Psoas muscle (tissue), 8 donors: Measurements from ENCODE around the gene INTU. TPM values are rescaled to one million over a fixed set of nuclear protein-coding genes. Genes with fewer than 3 reads are reported as not detected.

Source experiments
- ATAC-seq, 4 donors: fragments of 200-7000 bp; cut with Tn5 transposase; one replicate each; pipeline ENCODE4 v1.9.1; 2020; ENCODE audit warnings: moderate library complexity in 3 of 4, mild to moderate bottlenecking in 2 of 4
- DNase-seq, 2 donors: peaks; one replicate each; pipeline ENCODE4 v3.0.0-alpha.2; 2020
- H3K27ac ChIP-seq: fragments of 200-600 bp; one replicate; pipeline ENCODE4 v1.8.0; 2022
- H3K27me3 ChIP-seq, 3 donors: fragments of 200-600 bp in 1 of 3; one replicate each; pipeline versions ENCODE4 v1.6.1 to v1.8.0; 2013 to 2022; ENCODE audit warnings: low read length in 2 of 3, mild to moderate bottlenecking in 2 of 3, moderate library complexity in 1 of 3; ENCODE audit not compliant: insufficient read depth in 3 of 3
- H3K36me3 ChIP-seq, 2 donors: fragments of 200-600 bp in 1 of 2; one replicate each; pipeline versions ENCODE4 v1.6.1 to v1.8.0; 2013 to 2022; ENCODE audit warnings: low read depth in 1 of 2, mild to moderate bottlenecking in 1 of 2, moderate library complexity in 1 of 2; ENCODE audit not compliant: insufficient read depth in 1 of 2
- H3K4me1 ChIP-seq: fragments of 200-600 bp; one replicate; pipeline ENCODE4 v1.8.0; 2022
- H3K4me3 ChIP-seq: fragments of 200-600 bp; one replicate; pipeline ENCODE4 v1.8.0; 2022; ENCODE audit warnings: mild to moderate bottlenecking
- H3K9me3 ChIP-seq: fragments of 200-600 bp; one replicate; pipeline ENCODE4 v1.8.0; 2022
- WGBS, 3 donors: extraction: QIAGEN DNeasy Blood & Tissue Kit; methylation state at CpG; one replicate each; pipeline versions ENCODE4 v1.1.6 to v1.1.7; 2013; 5-methylcytosine and 5-hydroxymethylcytosine counted together
- intact Hi-C, 2 donors: fragments of 100-400 bp; cut with DNase I; formaldehyde crosslinking; loops; one replicate each; pipeline versions ENCODE4 v1.11.0 to v1.14.2; 2022
- polyA plus RNA-seq, 3 donors: library from polyadenylated mRNA; stranded (reverse); fragments of 200-250 nt; gene quantifications; one replicate each; pipeline ENCODE4 v1.2.3, GENCODE V29; 2013
- total RNA-seq, 4 donors: library from RNA; stranded (reverse); fragmentation: NEBNext Ultra II Directional in 2 of 4; extraction: Animal tissue kit (Norgen Biotek cat#: 25700) in 2 of 4; gene quantifications; one replicate each; pipeline versions ENCODE4 v1.2.1 to v1.2.4, GENCODE V29; 2021 to 2023
- TF ChIP-seq, protein P1 (sequence below): fragments of 200-600 bp; IDR thresholded peaks from one replicate; pipeline ENCODE4 v1.8.0; 2022; ENCODE audit warnings: antibody characterized with exemption
- donor health status: healthy with polysubstance abuse.
- donor health status: DM: no; HTN: no; CAD: no; lungs with moderate emphysema.
- donor health status: Bipolar disorder and iron deficiency.
- donor health status: healthy.
- donor health status: DM: yes; HTN: yes; CAD: no.
- donor health status: DM: no; HTN: no; CAD: no.
- donor health status: DM: no; HTN: no; CAD: no.
- donor health status: DM: yes; HTN: yes; CAD: no.

Gene INTU
- total and polyA plus RNA-seq, 7 donors = 1.3 to 4.5 (median 2.0) TPM

DNA sequence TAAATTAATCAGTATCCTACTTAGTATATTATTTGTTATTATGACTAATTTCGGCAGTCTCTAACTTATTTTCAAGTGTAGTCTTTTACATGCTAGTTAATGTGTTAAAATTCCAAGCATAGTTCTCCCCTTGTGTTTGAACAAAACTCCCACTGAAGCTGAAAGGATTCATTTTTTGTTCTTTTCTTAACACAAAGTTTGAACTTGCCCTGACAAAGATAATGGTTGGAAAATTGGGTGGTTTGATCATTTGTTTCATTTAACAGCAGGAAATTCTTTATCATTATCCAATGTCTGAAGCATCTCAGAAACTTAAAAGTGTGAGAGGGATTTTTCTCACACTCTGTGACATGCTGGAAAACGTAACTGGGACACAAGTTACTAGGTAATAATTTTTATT lies 36.0 kb downstream of the INTU start:
- H3K4me3 ChIP-seq = no peak overlapping the region
- no peak overlapping the region for H3K27ac ChIP-seq
- intact Hi-C loops = no loop called here
- ATAC-seq (no peak), DNase-seq (no peak)
- 62 to 67% (median 66%) methylated on average over 2 of the region's 2 CpGs for WGBS, 3 donors
- H3K36me3 ChIP-seq = no peaks in the 10 kb centered on the region
- no peaks in the 10 kb centered on the region for H3K4me1 ChIP-seq
- no peaks in the 10 kb centered on the region for H3K9me3 ChIP-seq
- no peaks in the 10 kb centered on the region for H3K27me3 ChIP-seq
- TF ChIP-seq, protein P1, sequence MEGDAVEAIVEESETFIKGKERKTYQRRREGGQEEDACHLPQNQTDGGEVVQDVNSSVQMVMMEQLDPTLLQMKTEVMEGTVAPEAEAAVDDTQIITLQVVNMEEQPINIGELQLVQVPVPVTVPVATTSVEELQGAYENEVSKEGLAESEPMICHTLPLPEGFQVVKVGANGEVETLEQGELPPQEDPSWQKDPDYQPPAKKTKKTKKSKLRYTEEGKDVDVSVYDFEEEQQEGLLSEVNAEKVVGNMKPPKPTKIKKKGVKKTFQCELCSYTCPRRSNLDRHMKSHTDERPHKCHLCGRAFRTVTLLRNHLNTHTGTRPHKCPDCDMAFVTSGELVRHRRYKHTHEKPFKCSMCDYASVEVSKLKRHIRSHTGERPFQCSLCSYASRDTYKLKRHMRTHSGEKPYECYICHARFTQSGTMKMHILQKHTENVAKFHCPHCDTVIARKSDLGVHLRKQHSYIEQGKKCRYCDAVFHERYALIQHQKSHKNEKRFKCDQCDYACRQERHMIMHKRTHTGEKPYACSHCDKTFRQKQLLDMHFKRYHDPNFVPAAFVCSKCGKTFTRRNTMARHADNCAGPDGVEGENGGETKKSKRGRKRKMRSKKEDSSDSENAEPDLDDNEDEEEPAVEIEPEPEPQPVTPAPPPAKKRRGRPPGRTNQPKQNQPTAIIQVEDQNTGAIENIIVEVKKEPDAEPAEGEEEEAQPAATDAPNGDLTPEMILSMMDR = no peak

DNA sequence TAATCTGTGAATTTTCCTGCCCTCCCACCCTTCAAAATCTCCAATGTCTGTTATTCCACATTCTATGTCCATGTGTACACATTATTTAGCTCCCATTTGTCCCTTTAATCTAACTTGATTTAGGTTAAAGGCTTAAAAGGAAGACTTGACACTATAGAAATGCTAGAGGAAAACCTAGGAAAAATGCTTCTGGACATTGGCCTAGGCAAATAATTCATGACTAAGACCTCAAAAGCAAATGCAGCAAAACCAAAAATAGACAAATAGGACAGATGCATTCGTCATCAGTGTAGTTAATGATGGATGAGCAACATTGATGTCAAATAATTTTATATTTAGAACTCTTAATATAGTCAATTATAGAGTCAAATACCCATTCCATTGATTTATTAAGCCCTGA lies 36.9 kb downstream of the INTU start:
- Histone ChIP-seq H3K4me1 (no peaks in the 10 kb centered on the region), H3K4me3 (no peak overlapping the region), H3K27me3 (no peaks in the 10 kb centered on the region), H3K27ac (no peak overlapping the region), H3K36me3 (no peaks in the 10 kb centered on the region), H3K9me3 (no peaks in the 10 kb centered on the region)
- no peak for ATAC-seq
- DNase-seq = no peak
- TF ChIP-seq, protein P1 = no peak
- intact Hi-C loops = no loop called here
- 45 to 70% (median 48%) methylated on average over 1 of the region's 1 CpG for WGBS, 3 donors

DNA sequence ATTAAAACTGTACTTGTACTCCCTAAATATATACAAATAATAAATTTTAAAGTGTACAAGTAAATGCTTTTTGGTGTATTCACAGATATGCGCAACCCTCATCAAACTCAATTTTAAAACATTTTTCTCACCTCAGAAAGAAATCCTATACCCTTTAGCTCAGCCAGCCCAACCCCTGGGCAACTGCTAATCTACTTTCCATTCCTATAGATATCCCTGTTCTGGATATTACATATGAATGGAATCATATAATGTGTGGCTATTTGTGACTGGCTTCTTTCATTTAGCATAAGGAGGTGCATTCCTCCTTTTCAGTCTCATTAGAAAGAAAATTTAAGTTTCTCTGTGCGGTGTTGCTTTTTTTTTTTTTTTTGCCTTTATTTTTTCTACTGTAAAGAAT lies 39.4 kb downstream of the INTU start:
- intact Hi-C loops = no loop called here
- H3K36me3 ChIP-seq = no peaks in the 10 kb centered on the region
- no peak overlapping the region for H3K27ac ChIP-seq
- TF ChIP-seq, protein P1 = no peak
- no peaks in the 10 kb centered on the region for H3K9me3 ChIP-seq
- ATAC-seq (no peak), DNase-seq (no peak)
- no peaks in the 10 kb centered on the region for H3K27me3 ChIP-seq
- no peak overlapping the region for H3K4me3 ChIP-seq
- H3K4me1 ChIP-seq = no peaks in the 10 kb centered on the region
- 97 to 100% (median 98%) methylated on average over 2 of the region's 2 CpGs for WGBS, 3 donors

DNA sequence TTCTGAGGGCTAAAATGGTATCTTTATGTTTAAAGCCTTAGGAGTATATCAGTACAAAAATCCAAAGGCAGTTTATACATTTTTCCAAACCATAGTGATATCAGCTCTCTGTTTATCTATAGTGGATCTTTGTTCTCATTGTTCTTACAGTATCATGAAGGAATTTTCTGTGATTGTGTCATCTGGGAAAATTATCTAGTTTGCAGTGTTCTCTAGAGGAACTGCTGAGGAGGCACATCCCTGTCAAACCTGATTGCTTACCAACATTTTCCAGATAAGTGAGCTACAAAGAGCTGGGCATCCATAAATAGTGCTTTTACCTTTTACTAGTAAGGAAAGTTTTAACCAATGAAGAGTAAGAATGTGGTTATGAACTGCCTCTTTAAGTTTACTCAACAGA lies 52.5 kb downstream of the INTU start:
- intact Hi-C loops = no loop called here
- Histone ChIP-seq H3K27me3 (no peaks in the 10 kb centered on the region), H3K27ac (no peak overlapping the region), H3K4me3 (no peak overlapping the region), H3K9me3 (no peaks in the 10 kb centered on the region), H3K4me1 (no peaks in the 10 kb centered on the region), H3K36me3 (no peaks in the 10 kb centered on the region)
- DNase-seq (no peak), ATAC-seq (no peak)
- TF ChIP-seq, protein P1 = no peak

DNA sequence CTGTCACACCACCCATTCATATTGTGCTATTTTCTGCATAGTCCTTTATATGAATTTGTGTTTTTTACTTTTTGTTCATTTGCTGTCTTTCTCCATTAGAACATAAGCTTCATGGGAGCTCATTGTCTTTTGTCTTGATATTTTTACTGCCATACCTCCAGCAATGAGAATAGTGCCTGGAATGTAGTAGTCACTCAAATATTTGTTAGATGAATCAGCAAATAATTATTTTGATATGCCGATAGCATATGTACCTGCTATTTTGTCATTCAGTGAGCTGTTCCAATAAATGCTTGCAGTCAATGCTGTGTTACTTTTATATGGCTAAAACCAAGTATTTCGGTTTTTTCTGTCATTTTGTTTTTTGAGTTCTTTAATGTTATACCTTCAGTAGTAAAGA lies 53.9 kb downstream of the INTU start:
- TF ChIP-seq, protein P1 = no peak
- ATAC-seq (no peak), DNase-seq (no peak)
- H3K27me3 ChIP-seq = no peaks in the 10 kb centered on the region
- H3K4me3 ChIP-seq = no peak overlapping the region
- 85 to 94% (median 91%) methylated on average over 2 of the region's 2 CpGs for WGBS, 3 donors
- no peaks in the 10 kb centered on the region for H3K9me3 ChIP-seq
- no peak overlapping the region for H3K27ac ChIP-seq
- H3K4me1 ChIP-seq = no peaks in the 10 kb centered on the region
- peaks cover 0 to 6% of the 10 kb centered on the region in 2 donors for H3K36me3 ChIP-seq
- intact Hi-C loops = no loop called here
